CD4-positive, alpha-beta T cell treated with Interleukin-10 for 1 hour (primary cell): ENCODE measurements around the gene DGKB.

Source experiments
- DNase-seq: peaks from one replicate; pipeline ENCODE4 v3.0.0-alpha.2; 2020

Gene DGKB

GRCh38 chr7:14858866-14859265 lies 43.7 kb downstream of the DGKB start:
- DNase-seq = no peak

GRCh38 chr7:14858410-14858809 lies 44.1 kb downstream of the DGKB start:
- DNase-seq = no peak

GRCh38 chr7:14855033-14855794 lies 47.3 kb downstream of the DGKB start:
- no peak for DNase-seq

GRCh38 chr7:14854471-14854870 lies 48.1 kb downstream of the DGKB start:
- no peak for DNase-seq

DNA sequence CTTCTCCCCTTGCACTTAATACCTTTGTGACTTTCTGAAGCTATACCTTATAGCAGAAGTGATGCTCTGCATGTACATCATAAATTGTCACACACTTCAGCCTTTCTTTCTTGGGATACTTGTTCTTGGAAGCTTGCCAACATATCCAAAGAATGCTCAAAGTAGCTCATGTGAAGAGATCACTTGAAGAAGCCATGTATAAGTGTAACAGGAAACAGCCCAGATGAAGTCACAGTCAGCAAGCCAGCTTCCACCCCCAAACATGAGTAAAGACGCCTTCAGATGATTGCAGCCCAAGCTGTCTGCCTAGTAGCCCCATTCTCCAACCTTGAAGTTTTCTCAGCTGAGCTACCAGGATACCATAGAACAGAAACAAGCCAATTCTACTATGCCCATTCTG lies 50.9 kb downstream of the DGKB start:
- no peak for DNase-seq

GRCh38 chr7:14850039-14850438 lies 52.5 kb downstream of the DGKB start:
- no peak for DNase-seq

DNA sequence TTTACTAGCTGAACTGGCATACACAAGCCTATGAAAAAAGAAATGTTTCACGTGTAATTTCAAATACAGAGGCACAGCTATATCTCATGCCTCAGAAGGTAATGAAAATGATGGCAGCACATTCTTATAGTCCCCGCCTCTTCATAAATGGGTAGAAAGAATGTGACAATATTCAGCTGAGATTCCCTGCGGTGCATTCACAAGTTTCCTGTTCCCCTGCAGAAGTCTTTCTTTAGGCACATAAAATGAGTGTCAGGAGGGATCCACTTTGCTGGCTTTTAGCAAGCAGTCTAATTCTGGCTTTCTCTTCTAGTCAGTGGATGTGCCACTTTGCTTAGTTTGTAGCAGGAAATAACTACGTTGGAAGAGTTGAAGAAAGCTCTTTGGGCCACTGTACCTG lies 56.1 kb downstream of the DGKB start:
- no peak for DNase-seq

DNA sequence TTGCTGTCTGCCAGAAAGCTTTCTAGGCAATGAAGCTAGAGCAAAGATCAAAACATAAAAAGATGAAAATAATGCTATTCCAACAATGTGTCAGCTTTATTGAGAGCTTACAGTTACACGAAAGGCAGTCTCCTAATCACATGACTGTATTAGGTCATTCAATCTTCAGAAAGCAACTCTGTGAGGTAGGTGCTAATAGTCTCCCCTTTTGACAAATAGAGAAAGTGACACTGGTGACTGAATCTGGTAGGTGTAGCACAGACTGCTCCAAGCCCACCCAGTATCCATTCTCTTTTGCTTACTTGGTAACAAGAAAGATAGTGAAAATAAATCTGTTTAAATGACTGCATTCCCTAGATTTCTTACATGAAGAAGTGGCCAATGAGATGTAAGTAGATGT lies 58.8 kb downstream of the DGKB start:
- DNase-seq = no peak

DNA sequence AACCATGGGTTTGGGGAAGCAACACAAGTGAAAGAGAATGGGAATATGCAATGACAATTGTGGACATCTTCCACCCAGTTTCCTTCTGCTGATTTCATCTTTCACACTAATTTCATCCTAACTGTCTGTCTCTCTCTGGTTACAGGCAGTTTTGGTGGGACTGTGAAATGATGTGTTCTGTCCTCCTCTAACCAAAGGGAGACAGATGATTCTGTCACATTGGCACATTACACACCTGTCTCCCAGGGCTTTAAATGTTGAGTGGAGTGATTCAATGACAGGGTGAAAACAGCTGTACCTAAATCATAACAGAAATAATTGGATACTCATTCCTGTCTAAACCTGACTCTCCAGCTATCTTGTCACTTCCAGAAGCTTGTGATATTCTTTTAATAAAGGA lies 60.0 kb downstream of the DGKB start:
- no peak for DNase-seq

DNA sequence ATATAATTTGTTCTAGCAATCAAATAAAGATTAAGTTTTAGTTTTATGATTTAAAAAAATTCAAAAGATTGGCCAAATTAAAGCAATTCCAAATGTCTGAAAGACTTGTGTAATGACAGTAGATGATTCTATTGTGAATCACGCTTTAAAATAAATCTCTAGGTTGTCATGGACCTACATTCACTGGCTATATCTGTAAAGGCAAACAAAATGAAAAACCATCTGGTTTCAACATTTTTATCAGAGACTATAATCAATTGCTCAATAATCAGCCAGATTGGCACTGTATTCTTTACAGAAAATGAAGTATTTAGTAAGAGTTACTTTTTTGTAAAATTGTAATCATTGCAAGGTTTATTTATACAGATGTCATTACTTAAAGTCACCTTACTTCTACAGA lies 60.7 kb downstream of the DGKB start:
- no peak for DNase-seq

- no peak for DNase-seq
Observed at GRCh38 chr7:14841086-14841485, 61.5 kb downstream of the DGKB start.

GRCh38 chr7:14839307-14839706 lies 63.2 kb downstream of the DGKB start:
- no peak for DNase-seq

- no peak for DNase-seq
Observed at GRCh38 chr7:14837216-14837615, 65.3 kb downstream of the DGKB start.

- DNase-seq = no peak
Observed at GRCh38 chr7:14836571-14837189, 65.9 kb downstream of the DGKB start.

GRCh38 chr7:14836006-14836405 lies 66.5 kb downstream of the DGKB start:
- no peak for DNase-seq

DNA sequence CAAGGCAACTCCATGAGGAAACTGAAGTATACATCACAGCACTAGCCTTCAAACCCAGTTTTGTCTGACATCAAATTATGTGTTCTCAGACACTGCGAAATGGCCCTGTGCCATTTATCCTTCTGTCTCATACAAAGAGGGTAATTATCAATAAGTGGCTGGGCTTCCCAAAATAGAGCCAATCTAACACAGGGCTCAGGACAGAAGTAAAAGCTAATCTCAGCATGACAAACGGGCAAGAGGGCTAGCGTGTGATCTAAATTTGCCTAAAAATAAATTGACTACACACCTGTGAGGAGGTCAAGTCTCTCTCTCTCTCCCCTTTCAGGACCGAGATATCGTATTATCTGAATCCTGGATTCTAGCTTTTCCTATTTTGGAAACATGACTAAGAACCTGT lies 67.2 kb downstream of the DGKB start:
- DNase-seq = no peak

DNA sequence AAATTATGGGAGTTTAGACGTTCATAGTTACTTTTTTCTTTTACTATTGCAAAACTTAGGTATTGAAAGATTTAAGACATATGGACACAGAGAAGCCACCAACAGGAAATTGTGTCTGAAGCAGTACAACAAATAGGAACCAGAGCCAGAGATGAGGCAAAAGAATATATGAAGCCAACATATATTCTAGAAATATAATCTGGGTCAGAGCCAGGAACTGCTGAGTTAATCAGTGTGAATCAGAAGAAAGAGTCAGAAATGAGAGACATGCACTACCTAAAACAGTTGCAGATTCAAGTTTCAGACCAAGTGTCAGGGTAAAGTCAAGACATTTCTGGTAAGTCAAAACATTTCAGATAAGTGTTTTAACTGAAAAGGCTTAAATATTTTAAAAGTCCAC lies 67.7 kb downstream of the DGKB start:
- DNase-seq = no peak

- DNase-seq = no peak
Observed at GRCh38 chr7:14834456-14834855, 68.1 kb downstream of the DGKB start.

GRCh38 chr7:14833707-14834106 lies 68.8 kb downstream of the DGKB start:
- no peak for DNase-seq

DNA sequence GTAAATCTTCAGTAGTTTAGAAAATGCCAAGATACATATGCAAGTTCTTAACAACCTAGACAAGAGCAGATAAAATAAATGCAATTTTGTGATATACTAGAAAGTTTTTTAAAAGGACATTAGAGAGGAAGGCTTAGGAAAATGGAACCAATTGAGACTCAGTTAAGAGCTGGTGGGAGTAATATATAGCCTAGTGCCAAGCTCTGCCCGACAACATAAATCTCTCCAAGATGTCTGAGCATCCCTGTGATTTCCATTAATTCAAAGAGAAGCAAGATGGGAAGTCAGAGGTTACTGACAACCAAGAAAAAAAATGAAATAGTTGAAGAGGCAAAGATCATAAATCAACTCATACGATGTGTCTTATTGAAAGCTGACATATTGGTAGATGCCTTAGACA lies 74.5 kb downstream of the DGKB start:
- no peak for DNase-seq

DNA sequence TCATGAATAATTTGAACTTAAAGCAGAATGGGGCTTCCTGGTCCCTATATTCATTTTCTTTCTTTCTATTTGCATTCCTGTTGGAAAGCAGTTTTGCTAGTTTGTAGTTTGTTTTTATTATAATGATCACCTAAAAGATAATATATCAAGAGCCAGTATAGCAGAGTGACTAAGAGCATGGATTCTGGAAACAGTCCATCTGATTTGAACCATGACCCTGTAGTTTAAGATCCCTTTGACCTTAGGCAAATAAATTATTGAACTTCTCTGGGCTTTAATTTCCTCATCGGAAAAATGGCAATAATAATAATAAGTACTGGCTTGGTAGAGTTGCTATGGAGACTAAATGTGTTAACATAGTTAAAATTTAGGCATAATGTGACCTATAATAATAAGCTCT lies 76.1 kb downstream of the DGKB start:
- no peak for DNase-seq

DNA sequence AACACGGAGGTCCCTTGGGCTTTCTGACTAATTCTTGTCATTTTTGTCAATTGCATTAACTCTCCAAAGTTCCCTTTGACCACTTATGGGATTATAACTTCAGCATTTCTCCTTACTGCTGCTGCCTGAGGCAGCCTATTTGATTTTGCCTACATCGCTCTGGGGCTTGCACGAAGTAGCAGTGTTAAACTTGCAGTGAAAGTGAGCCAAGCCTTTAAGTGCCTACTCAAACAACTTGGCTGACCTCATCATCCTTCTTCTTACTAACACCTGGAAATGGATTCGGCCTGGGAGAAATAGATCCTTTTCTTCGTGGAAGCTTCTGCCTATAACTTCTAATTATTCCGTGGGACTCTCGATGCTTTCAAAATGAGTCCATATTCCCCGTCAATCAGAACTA lies 76.6 kb downstream of the DGKB start:
- no peak for DNase-seq

GRCh38 chr7:14822481-14822854 lies 80.1 kb downstream of the DGKB start:
- DNase-seq = no peak

DNA sequence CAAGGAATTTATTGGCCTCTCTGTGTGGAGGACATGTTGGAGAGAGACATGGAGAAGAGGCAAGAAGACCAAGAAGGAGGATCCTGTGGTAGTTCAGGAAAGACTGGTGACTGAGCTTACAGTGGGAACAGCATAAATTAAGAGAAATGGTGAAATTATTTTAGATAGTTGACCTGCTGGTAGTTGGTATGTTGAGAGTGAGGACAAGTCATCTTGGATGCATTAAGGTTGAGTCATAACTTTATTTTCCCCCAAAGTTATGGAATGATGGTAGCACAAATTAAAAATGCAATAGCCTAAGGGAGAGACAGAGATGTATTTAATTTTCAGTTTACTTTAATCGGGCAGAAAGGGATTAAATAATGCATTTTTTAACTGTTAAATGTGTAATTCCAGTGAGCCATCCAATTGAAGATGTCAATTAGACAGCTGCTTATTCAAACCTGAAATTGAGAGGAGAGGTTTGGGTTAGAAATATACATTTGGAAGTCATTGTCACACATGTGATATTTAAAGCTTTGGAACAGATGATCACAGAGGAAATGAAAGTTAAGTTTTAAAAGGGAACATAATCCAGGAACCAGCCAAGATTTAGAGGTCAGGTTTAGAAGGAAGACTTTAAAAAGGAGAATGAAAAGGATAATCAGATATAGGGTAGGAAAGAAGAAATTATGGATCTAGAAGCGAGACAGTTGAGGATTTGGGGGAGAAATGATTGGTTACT lies 80.6 kb downstream of the DGKB start:
- DNase-seq = no peak
